K562 (cell line): ENCODE results near the gene MOK. TPM values are rescaled to one million over a fixed set of nuclear protein-coding genes. Genes with fewer than 3 reads are reported as not detected.

Experiments used
- ATAC-seq: fragments of 200-7000 bp; cut with Tn5 transposase; 3 replicates; pipeline ENCODE4 v1.9.1; 2020; ENCODE audit warnings: moderate library complexity
- BruUV-seq: library from RNA; stranded (reverse); fragments of 400-500 nt; replicated peaks from 2 replicates; lab custom pipeline; 2021; lab: Mats Ljungman, UMichigan
- CTCF ChIA-PET: fragments of 300-600 bp; formaldehyde crosslinking; extraction: SDS; loops from one replicate; lab custom pipeline; 2021; ENCODE audit warnings: low intra/inter-chr PET ratio; lab: Yijun Ruan, JAX
- POLR2A ChIA-PET: fragments of 300-600, 350-650 bp; sonication (Branson Sonifier 250); formaldehyde crosslinking; extraction: SDS; loops from one replicate; lab custom pipeline; 2021; ENCODE audit warnings: antibody characterized with exemption, inconsistent platforms; lab: Yijun Ruan, JAX
- DNase-seq, 4 experiments: peaks; one replicate each; pipeline versions ENCODE4 v3.0.0 to v3.0.0-alpha.2; 2011 to 2018; ENCODE audit warnings: low spot score in 3 of 4, mixed read lengths in 3 of 4; ENCODE audit errors: extremely low read depth in 1 of 4
- FAIRE-seq: peaks from 2 replicates; lab custom pipeline; 2011; peaks lifted over from hg19 to GRCh38; lab: Jason Lieb, UNC
- H2AFZ ChIP-seq: 2 replicates; pipeline ENCODE4 v1.6.0; 2011; ENCODE audit warnings: low read depth, low read length, control low read depth, inconsistent platforms
- H3K27ac ChIP-seq: fragments of 200-600 bp; 3 replicates; pipeline ENCODE4 v1.8.0; 2011; ENCODE audit warnings: low read depth, mild to moderate bottlenecking, control low read depth, inconsistent platforms, low read length, moderate library complexity, mixed read lengths; ENCODE audit errors: extremely low read depth
- H3K27me3 ChIP-seq, 2 experiments: fragments of 300-600 bp in 1 of 2; 2 replicates in 1 of 2; 3 replicates in 1 of 2; pipeline versions ENCODE4 v1.6.0 to v1.8.0; 2011; ENCODE audit warnings: inconsistent platforms in 2 of 2, low read length in 2 of 2, mild to moderate bottlenecking in 1 of 2, mixed read lengths in 1 of 2, moderate library complexity in 1 of 2; ENCODE audit not compliant: control insufficient read depth in 2 of 2, insufficient read depth in 2 of 2
- H3K36me3 ChIP-seq: fragments of 300-600 bp; 3 replicates; pipeline ENCODE4 v1.8.0; 2011; ENCODE audit warnings: mild to moderate bottlenecking, low read length, inconsistent platforms; ENCODE audit not compliant: control insufficient read depth, insufficient read depth
- H3K4me1 ChIP-seq, 2 experiments: fragments of 200-600 bp in 1 of 2; replicated peaks in 1 of 2; 2 replicates in 1 of 2; 3 replicates in 1 of 2; pipeline versions ENCODE4 v1.5.1 to v1.8.0; 2011; ENCODE audit warnings: inconsistent platforms in 2 of 2, low read length in 2 of 2, mild to moderate bottlenecking in 1 of 2, mixed read lengths in 1 of 2, moderate library complexity in 1 of 2; ENCODE audit not compliant: control insufficient read depth in 2 of 2, insufficient read depth in 2 of 2
- H3K4me2 ChIP-seq: 2 replicates; pipeline ENCODE4 v1.6.1; 2011; ENCODE audit warnings: low read length, control low read depth, inconsistent platforms, mixed read lengths; ENCODE audit not compliant: insufficient read depth
- H3K4me3 ChIP-seq: fragments of 200-600 bp; sonication (generic), shearing (Covaris generic); 2 replicates; pipeline ENCODE4 v1.5.1; 2016; ENCODE audit warnings: control low read depth, inconsistent platforms
- H3K79me2 ChIP-seq: fragments of 200-600 bp; 3 replicates; pipeline ENCODE4 v1.8.0; 2011; ENCODE audit warnings: low read length, inconsistent platforms; ENCODE audit not compliant: control insufficient read depth, insufficient read depth
- H3K9ac ChIP-seq, 2 experiments: 2 replicates each; pipeline versions ENCODE4 v1.6.0 to v1.6.1; 2011; ENCODE audit warnings: low read depth in 2 of 2, low read length in 2 of 2, control low read depth in 1 of 2, inconsistent platforms in 1 of 2, mild to moderate bottlenecking in 1 of 2, mixed read lengths in 1 of 2; ENCODE audit not compliant: insufficient read depth in 1 of 2
- H3K9me1 ChIP-seq: one replicate; pipeline ENCODE4 v1.6.0; 2011; ENCODE audit warnings: inconsistent platforms, mild to moderate bottlenecking, low read length, moderate library complexity; ENCODE audit not compliant: control insufficient read depth, insufficient read depth
- H3K9me3 ChIP-seq: replicated peaks from 2 replicates; pipeline ENCODE4 v1.5.1; 2011; ENCODE audit warnings: low read depth, low read length, inconsistent platforms; ENCODE audit not compliant: control insufficient read depth, insufficient read depth
- H4K20me1 ChIP-seq: replicated peaks from 2 replicates; pipeline ENCODE4 v1.6.1; 2011; ENCODE audit warnings: low read length, inconsistent platforms, mixed read lengths; ENCODE audit not compliant: control insufficient read depth, insufficient read depth
- EP400 ChIP-seq: fragments of 450-650 bp; IDR thresholded peaks from 2 replicates; pipeline ENCODE4 v1.6.1; 2017; ENCODE audit warnings: antibody characterized with exemption, mild to moderate bottlenecking, moderate library complexity
- IRF2 ChIP-seq: sonication (generic); formaldehyde crosslinking; IDR thresholded peaks from 2 replicates; pipeline ENCODE4 v1.8.1; 2022; ENCODE audit warnings: mild to moderate bottlenecking, missing genetic modification reagents
- LEF1 ChIP-seq: fragments of 450-650 bp; IDR thresholded peaks from 2 replicates; pipeline ENCODE4 v1.6.1; 2016; ENCODE audit warnings: mild to moderate bottlenecking
- PML ChIP-seq: IDR thresholded peaks from 2 replicates; pipeline ENCODE4 v1.6.1; 2012; ENCODE audit warnings: low read length, inconsistent platforms
- POLR2AphosphoS5 ChIP-seq: IDR thresholded peaks from 2 replicates; pipeline ENCODE4 v1.6.1; 2011; ENCODE audit warnings: mild to moderate bottlenecking, low read depth, low read length, moderate library complexity; ENCODE audit not compliant: control insufficient read depth, insufficient read depth
- POLR2G ChIP-seq: fragments of 200-400 bp; formaldehyde crosslinking; IDR thresholded peaks from 2 replicates; pipeline ENCODE4 v1.6.1; 2017; ENCODE audit warnings: low read depth, mild to moderate bottlenecking, antibody characterized with exemption, low read length, moderate library complexity
- PRMT5 ChIP-seq: sonication (generic); formaldehyde crosslinking; IDR thresholded peaks from 2 replicates; pipeline ENCODE4 v1.5.0; 2020; ENCODE audit warnings: missing genetic modification reagents
- STAT5A ChIP-seq: IDR thresholded peaks from 2 replicates; pipeline ENCODE4 v1.6.1; 2012; ENCODE audit warnings: low read length, inconsistent platforms, borderline replicate concordance
- TFAM ChIP-seq: fragments of 250-450 bp; sonication (Bioruptor Pico); conservative IDR thresholded peaks from 2 replicates; pipeline ENCODE4 v1.5.0; 2021; ENCODE audit warnings: mild to moderate bottlenecking, moderate library complexity
- WGBS: fragments of 100-300 bp; shearing (Covaris generic); methylation state at CpG from one replicate; pipeline ENCODE4 v1.1.6; 2016; ENCODE audit warnings: low coverage, mixed read lengths; ENCODE audit not compliant: insufficient coverage; ENCODE audit errors: missing lambda C conversion rate; 5-methylcytosine and 5-hydroxymethylcytosine counted together
- in situ Hi-C: fragments of 300-500 bp; cut with MboI; formaldehyde crosslinking; loops from 4 replicates; pipeline ENCODE4 v1.15.0; 2018; ENCODE audit warnings: inconsistent platforms, mixed read lengths
- intact Hi-C: fragments of 100-400 bp; cut with micrococcal nuclease; formaldehyde crosslinking; loops from 2 replicates; pipeline ENCODE4 v1.14.2; 2022
- polyA plus RNA-seq, 8 experiments: library from polyadenylated mRNA; depleted of rRNA in 4 of 8; stranded (reverse) in 5 of 8; unstranded in 3 of 8; fragments of >200 nt; fragmentation: Nextera tagmentation in 2 of 8; fragmentation: Illumina TruSeq in 1 of 8; extraction: Ambion mirVana in 2 of 8; extraction: Trizol in 1 of 8; gene quantifications; 2 replicates each; pipeline versions ENCODE4 v1.2.1 to v1.2.3, GENCODE V29; 2011 to 2014; ENCODE audit warnings: inconsistent platforms in 1 of 8, missing spikeins in 1 of 8
- total RNA-seq, 7 experiments: library from RNA; depleted of rRNA in 6 of 7; stranded (reverse); fragments of >200 nt in 6 of 7; fragmentation: Illumina TruSeq in 2 of 7; extraction: Trizol in 2 of 7; gene quantifications; 2 replicates each; pipeline versions ENCODE4 v1.2.1 to v1.2.3, GENCODE V29; 2011 to 2021; ENCODE audit warnings: low replicate concordance in 1 of 7
- TF ChIP-seq, protein P1 (sequence below): sonication (generic); formaldehyde crosslinking; IDR thresholded peaks from 2 replicates; pipeline ENCODE4 v1.8.0; 2022; ENCODE audit warnings: missing genetic modification reagents, mild to moderate bottlenecking, borderline replicate concordance
- TF ChIP-seq, protein P2 (sequence below): IDR thresholded peaks from 2 replicates; pipeline ENCODE4 v1.6.1; 2011; ENCODE audit warnings: borderline replicate concordance, low read depth, mild to moderate bottlenecking, moderate library complexity, low read length; ENCODE audit not compliant: insufficient read depth, poor library complexity, severe bottlenecking
- TF ChIP-seq, protein P3 (sequence below), 3 experiments: IDR thresholded peaks in 2 of 3; conservative IDR thresholded peaks in 1 of 3; 2 replicates each; pipeline ENCODE4 v1.5.1; 2011 to 2012; ENCODE audit warnings: low read length in 3 of 3, mild to moderate bottlenecking in 3 of 3, control low read depth in 2 of 3, improper control_type of control experiment in 1 of 3, inconsistent platforms in 1 of 3, low read depth in 1 of 3, mixed read lengths in 1 of 3, moderate library complexity in 1 of 3; ENCODE audit not compliant: insufficient read depth in 2 of 3
- TF ChIP-seq, protein P4 (sequence below), 2 experiments: fragments of 250-450 bp in 1 of 2; fragments of 450-650 bp in 1 of 2; sonication (Bioruptor Pico) in 1 of 2; IDR thresholded peaks; 2 replicates each; pipeline versions ENCODE4 v1.6.1 to v1.8.0; 2016 to 2021; ENCODE audit warnings: mild to moderate bottlenecking in 2 of 2, moderate library complexity in 2 of 2, missing compliant biosample characterization in 1 of 2, missing genetic modification characterization in 1 of 2

Gene MOK
- total and polyA plus RNA-seq, 9 of the 15 experiments (the other 6 are each of a cell fraction or from before 2014, with no cell fraction given): 1.3 to 8.4 (median 5.3) TPM

DNA sequence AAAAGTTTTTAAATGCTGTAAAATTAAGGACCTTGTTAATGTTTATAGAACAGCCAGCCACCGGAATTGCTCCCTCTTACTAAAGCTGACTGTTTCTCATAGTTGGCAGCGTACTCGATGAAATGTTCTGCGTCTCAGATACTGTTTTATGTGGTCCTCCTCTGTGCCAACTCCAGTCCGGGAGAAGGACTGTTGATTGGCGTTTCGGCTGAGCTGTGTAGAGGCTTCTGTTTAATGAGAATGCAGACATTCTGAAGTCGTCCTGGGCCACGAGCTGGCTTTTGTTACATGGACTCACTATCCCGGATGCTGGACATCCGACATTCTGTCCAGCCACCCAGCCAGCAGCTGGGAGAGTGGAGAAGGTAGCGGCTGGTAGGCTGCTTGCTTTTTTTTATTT, 89.9 kb downstream of the MOK start (continued):
- TF ChIP-seq, protein P1, sequence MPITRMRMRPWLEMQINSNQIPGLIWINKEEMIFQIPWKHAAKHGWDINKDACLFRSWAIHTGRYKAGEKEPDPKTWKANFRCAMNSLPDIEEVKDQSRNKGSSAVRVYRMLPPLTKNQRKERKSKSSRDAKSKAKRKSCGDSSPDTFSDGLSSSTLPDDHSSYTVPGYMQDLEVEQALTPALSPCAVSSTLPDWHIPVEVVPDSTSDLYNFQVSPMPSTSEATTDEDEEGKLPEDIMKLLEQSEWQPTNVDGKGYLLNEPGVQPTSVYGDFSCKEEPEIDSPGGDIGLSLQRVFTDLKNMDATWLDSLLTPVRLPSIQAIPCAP (CRISPR knock-in tag): no peak
- TF ChIP-seq EP400: no peak
- TF ChIP-seq STAT5A: no peak
- no peak for TF ChIP-seq IRF2 (CRISPR knock-in tag)
- no peak for TF ChIP-seq LEF1
- TF ChIP-seq PML: no peak

DNA sequence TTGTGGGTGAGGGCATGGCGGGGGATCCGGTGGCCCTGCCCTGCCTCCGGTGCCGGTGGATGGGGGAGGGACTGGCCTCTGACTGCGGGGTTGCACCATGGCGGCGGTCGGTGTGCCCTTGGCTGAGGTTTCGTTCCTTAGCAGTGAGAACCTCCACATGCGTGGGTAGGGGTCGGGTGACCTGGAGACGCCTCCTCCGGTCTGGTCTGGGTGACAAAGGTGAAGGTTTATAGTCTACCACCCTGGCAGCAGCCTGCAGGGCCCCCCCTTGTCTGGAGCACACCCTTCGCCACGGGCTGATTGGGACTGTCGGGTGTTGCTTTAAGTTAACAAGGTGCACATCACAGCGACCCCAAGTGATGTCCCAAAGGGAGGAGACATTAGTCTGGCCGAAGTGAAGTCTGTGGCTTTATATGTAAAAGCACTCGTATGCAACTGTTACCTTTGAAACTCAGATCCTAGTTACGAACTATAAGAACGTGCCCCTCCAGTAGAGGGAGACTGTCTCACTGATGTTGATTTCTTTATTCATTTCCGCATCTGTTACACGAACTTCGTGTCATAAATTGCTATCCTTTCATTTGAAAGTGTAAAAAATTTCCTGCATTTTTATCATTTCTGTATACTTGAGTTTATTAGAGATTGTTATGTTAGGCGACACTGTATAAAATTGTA, 90.8 kb downstream of the MOK start:
- DNase-seq (peak in 1 of 4 experiments; percentile 8), FAIRE-seq (no peak), ATAC-seq (peak; percentile 53)
- Histone ChIP-seq H3K36me3 (peaks cover 23% of the 10 kb centered on the region; the same call in 2 of the 3 replicates), H3K9me3 (no peaks in the 10 kb centered on the region), H3K27me3 (no peaks in the 10 kb centered on the region), H4K20me1 (0 out of 2 replicates have a peak, but pooled peaks cover 6% of the 10 kb centered on the region), H3K9ac (no peak overlapping the region), H3K27ac (no peak overlapping the region), H3K9me1 (no peaks in the 10 kb centered on the region), H3K4me1 (peaks cover 0 to 15% of the 10 kb centered on the region in 2 experiments; a peak in 2 of 5 replicates), H3K4me2 (no peak overlapping the region), H3K79me2 (no peaks in the 10 kb centered on the region; the same call in none of the 3 replicates), H2AFZ (no peak overlapping the region), H3K4me3 (no peak overlapping the region)
- WGBS: 75% methylated on average over 16 of the region's 25 CpGs
- intact Hi-C loops: no loop called here
- POLR2A ChIA-PET: interaction anchor here (0.5 to 0.8 kb wide), 2 partner anchors 8 to 1114 kb away, joined by 3 read pairs; no protein-coding TSS in a partner anchor
- CTCF ChIA-PET: interaction anchor here (0.6 to 0.7 kb wide), 3 partner anchors 42 to 1744 kb away, joined by 3 to 6 read pairs (median 4); no protein-coding TSS in a partner anchor
- in situ Hi-C loops: no loop called here
- BruUV-seq: no TSS peak
- no peak for TF ChIP-seq TFAM (CRISPR knock-in tag)
- TF ChIP-seq, protein P2, sequence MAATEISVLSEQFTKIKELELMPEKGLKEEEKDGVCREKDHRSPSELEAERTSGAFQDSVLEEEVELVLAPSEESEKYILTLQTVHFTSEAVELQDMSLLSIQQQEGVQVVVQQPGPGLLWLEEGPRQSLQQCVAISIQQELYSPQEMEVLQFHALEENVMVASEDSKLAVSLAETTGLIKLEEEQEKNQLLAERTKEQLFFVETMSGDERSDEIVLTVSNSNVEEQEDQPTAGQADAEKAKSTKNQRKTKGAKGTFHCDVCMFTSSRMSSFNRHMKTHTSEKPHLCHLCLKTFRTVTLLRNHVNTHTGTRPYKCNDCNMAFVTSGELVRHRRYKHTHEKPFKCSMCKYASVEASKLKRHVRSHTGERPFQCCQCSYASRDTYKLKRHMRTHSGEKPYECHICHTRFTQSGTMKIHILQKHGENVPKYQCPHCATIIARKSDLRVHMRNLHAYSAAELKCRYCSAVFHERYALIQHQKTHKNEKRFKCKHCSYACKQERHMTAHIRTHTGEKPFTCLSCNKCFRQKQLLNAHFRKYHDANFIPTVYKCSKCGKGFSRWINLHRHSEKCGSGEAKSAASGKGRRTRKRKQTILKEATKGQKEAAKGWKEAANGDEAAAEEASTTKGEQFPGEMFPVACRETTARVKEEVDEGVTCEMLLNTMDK: peak; percentile 7
- TF ChIP-seq, protein P3, sequence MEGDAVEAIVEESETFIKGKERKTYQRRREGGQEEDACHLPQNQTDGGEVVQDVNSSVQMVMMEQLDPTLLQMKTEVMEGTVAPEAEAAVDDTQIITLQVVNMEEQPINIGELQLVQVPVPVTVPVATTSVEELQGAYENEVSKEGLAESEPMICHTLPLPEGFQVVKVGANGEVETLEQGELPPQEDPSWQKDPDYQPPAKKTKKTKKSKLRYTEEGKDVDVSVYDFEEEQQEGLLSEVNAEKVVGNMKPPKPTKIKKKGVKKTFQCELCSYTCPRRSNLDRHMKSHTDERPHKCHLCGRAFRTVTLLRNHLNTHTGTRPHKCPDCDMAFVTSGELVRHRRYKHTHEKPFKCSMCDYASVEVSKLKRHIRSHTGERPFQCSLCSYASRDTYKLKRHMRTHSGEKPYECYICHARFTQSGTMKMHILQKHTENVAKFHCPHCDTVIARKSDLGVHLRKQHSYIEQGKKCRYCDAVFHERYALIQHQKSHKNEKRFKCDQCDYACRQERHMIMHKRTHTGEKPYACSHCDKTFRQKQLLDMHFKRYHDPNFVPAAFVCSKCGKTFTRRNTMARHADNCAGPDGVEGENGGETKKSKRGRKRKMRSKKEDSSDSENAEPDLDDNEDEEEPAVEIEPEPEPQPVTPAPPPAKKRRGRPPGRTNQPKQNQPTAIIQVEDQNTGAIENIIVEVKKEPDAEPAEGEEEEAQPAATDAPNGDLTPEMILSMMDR (IDR thresholded peaks at IDR 0.05 in 2 of 3, conservative IDR thresholded peaks at IDR 0.05 in 1 of 3; ENCODE audit: insufficient read depth in 2 of 3, low read depth in 1 of 3, low read length in 3 of 3): peak in 1 of 3 experiments; percentile 20; a peak in 1 of 6 replicates
- TF ChIP-seq POLR2G: peak; percentile 45; the same call in 1 of the 2 replicates
- TF ChIP-seq, protein P4, sequence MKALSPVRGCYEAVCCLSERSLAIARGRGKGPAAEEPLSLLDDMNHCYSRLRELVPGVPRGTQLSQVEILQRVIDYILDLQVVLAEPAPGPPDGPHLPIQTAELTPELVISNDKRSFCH (CRISPR knock-in tag; IDR thresholded peaks at IDR 0.05): no peak
- TF ChIP-seq, protein P4 (tag; IDR thresholded peaks at IDR 0.05): no peak
- TF ChIP-seq PRMT5 (CRISPR knock-in tag): no peak
- TF ChIP-seq POLR2AphosphoS5: no peak
